ENCODE data around the gene RMND5B.
"Not testable (repeated sequence)": the region's sequence is repeated elsewhere in the genome, so short reads cannot be mapped to it uniquely, and the experiment has no call there.

RMND5B gene, protein sequence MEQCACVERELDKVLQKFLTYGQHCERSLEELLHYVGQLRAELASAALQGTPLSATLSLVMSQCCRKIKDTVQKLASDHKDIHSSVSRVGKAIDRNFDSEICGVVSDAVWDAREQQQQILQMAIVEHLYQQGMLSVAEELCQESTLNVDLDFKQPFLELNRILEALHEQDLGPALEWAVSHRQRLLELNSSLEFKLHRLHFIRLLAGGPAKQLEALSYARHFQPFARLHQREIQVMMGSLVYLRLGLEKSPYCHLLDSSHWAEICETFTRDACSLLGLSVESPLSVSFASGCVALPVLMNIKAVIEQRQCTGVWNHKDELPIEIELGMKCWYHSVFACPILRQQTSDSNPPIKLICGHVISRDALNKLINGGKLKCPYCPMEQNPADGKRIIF

DNA sequence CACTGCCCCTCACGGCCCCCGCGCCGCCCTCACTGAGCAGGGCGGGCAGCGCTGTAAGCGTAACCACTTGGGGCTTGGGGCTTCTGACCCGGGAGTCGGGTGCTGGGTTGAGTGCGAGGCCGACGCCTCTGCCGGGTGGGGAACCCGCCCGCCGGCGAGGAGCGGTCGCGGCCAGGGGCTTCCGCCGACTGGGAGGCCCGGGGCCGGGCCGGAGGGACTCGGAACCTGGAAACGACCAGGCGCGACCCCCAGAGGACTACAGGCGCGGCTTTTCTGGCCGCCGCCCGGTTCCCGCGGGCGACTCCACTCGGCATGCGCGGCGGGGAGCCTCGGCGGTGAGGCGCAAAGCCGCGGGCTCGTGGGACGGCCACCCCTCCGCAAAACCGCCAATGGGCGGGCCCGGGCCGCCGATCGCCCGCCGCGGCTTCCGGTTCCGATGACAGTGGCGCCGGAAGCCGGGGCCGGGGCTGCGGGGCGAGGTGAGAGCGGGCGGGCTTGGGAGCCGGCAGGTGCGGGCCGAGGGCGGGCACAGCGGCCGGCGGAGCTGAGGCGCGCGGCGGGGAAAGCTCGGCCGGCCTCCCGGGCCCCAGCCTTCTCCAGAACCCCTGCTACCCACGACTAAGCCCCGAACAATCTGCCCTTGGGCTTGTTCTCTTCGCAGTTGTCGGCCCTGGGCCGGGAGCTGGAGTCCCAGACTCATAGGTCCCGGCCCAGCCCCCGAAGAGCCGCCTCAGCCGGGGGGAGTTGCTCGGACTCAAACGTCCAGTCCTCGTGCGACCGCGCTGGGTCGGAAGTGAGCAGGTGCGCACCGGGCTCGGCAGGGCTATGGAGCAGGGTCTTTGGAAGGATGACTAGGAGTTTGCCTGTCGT is at the start of gene RMND5B:
Gene RMND5B, plus strand, starts transcription at position 439 of the 870 bp plus-strand sequence. CDS start 7,106 bp downstream, outside the sequence.
- DNase-seq: peak; percentile 83

DNA sequence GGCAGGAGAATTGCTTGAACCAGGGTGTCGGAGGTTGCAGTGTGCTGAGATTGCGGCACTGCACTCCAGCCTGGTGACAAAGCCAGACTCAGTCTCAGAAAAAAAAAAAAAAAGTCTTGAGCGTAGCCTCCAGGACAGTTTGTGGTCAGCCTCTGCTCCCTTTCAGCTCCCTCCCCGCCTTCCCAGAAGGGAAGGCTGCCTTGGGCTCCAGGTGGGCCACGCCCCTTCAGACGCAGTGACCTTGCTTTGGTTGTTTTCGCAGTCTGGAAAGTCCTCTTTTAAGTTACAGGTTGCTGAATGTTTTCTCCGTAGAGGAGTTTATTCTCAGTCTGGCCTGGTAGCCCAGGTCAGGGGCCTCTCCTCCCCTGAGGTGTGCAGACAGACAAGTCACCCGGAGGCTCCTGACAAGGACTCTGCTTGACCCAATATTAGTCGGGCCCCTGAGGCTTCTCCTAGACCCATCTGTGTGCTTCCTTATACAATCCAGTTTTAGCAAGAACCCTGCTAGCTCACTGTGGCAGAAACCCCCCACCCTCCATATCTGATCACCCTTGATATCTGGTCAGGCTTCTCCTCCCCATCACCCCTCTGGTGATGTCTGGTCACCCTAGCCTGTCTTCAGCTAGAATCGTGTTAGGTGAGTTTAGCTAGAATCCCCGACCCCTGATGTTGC is 49.1 kb upstream of the RMND5B start:
- no peak for DNase-seq

DNA sequence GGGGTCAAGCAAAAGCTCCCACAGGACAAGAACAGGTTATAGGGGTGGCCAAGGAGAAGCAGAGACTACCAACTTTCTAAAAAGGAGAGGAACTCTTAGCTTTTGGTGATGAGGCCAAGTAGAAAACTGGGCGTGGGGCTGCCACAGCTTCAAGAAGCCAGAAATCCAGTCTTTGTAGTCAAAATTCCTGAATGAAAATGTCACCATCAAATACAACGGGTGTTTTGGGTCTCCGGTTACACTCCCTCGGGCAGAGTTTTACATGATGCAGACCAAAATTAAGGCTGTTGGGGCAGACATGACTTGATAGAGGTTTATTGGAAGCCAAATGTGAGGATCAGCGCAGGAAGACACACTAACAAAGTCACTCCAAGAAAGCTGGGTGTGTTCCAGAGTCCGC is 46.9 kb upstream of the RMND5B start:
- no peak for DNase-seq

DNA sequence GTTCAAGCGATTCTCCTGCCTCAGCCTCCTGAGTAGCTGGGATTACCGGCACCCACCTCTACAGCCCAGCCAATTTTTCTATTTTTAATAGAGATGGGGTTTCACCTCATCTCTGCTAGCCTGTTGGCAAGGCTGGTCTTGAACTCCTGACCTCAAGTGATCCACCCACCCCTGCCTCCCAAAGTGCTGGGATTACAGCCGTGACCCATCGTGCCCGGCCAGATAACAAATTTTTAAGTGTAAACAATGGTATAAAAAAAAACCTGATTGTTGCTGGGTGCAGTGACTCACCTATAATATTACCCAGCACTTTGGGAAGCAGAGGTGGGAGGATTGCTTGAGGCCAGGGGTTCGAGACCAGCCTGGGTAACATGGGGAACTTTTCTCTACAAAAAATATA is 45.5 kb upstream of the RMND5B start:
- no peak for DNase-seq

DNA sequence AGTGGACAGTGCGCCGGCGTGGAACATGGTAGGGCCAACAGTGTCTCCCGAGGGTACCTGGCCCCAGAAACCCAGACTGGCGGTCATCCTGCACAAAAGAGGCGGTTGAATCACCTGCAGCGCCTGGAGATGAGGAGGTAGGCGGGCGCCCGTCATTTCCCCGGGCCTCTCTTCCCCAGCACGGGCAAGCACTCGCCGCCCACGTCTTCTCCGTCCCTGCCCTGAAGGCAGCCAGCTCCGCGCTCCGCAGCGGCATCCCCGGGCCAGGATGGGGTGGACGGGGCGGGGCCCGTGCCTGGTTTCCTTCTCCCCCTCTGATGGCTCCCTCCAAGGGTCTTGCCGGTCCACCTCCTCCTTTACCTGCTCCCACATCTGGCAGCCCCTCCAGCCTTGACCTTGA is 44.5 kb upstream of the RMND5B start:
- DNase-seq: no peak

DNA sequence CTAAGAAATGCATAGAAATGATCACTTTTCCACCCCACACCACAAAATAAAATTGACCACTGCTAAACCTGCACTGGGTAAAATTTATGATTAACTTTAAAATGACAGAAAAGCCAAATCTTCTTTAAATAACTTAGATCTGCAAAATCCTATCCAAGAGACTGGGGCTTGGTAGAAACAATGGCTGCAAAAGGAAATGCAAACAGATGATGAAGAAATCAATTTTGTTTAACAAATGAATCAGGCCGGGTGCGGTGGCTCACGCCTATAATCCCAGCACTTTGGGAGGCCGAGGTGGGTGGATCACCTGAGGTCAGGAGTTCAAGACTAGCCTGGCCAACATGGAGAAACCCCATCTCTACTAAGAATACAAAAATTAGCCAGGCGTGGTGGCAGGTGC is 43.6 kb upstream of the RMND5B start:
- DNase-seq: not testable (repeated sequence)

DNA sequence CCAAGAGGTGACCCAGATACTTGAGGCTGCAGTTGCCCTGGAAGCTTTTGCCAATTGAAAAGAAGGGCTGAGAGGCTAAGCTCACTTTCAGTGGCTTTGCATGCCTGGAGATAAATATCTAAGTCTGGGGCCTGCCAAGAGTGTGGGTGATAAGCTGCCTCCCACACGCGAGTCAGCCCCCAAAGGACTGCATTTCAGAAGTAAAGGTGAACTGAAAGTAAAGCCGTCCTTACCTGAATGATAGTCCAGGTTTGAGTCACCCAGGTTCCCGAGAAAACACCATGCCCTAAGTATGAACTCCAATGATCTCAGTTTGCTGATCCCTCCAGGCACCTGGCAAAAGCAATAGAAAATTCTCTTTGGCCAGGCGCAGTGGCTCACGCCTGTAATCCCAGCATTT is 40.0 kb upstream of the RMND5B start:
- DNase-seq: no peak

DNA sequence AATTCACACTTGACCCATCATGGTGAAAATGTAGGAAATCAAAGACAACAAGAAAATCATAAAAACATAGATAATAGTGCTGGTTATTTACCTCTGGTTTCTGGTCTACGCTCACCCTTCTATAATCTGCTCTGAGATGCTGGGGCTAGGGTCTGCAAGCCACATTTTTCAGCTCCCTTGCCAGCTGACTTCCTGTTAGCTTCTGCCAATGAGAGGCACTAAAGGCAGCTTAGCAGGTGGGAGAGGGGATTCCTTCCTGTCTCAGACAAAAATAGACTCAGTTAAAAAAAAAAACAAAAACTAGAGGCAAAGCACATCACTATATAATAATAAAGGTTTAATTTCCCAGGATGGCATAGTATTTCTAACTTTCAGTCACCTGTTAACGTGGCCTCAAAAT is 37.7 kb upstream of the RMND5B start:
- DNase-seq: no peak

DNA sequence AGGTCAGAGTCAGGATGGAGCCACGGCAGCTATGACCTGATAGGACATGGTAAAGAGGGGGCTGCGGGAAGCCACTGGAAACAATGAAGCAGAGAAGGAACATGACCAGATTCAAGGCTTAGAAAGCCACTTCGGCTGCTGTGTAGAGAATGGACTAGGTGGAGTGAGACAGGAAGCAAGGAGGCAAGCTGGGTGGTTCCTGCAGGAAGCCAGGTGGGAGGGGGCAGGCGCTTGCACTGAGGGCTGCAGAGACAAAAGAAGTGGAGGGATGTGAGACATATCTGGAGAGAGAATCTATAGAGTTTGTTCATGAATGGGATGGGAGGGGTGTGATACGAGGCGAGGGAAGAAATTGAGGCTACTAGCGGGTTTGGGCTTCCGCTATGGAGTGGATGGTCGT is 36.5 kb upstream of the RMND5B start:
- DNase-seq: no peak

DNA sequence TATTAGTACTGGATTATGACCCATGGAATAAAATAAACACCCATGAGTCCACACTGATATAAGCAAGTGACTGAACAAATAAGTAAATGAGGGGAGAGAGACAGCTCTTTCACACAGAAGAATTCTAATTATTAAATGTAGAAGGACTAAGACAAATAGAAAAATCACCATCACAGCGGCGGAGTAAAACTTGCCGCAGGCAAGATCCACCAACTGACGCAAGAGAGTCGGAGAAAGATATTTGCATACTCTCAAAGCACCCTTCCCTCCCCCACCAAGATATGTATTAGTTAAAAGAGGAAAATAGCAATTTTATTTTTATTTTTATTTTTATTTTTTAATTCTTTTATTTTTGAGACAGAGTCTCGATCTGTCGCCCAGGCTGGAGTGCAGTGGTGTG is 32.1 kb upstream of the RMND5B start:
- DNase-seq: no peak

DNA sequence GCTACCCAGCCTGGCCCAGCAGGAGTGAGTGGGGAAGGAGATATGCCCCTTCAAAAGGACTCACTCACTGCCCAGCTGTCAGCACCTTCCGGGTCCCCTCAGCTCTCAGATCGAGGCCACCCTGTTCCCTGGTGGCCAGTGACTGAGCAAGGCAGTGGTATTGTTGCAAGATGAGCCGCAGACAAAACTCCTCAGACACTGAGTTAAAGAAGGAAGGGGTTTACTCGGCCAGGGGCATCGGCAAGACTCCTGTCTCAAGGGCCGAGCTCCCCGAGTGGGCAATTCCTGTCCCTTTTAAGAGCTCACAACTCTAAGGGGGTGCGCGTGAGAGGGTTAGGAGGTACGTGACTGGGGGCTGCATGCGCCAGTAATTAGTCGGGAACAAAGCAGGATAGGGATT is 27.2 kb upstream of the RMND5B start:
- no peak for DNase-seq

DNA sequence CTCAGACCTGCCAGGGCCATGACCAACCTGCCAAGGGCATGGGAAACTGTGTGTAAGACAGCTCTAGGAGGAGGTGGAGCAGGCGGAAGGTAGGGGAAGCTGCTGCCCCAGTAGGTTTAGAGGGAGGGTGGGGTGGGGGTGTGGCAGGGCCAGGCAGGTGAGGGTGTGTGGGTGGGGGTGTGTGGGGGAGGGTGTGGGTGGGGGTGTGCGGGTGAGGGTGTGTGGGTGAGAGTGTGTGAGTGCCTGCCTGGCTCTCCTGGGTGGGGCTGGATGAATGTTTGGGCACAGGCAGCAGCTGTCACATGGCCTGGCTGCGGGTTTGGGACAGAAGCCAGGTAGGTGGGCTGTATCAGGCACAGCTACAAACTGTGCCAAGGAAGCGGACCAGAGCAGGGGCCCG is 26.3 kb upstream of the RMND5B start:
- DNase-seq: peak; percentile 19

DNA sequence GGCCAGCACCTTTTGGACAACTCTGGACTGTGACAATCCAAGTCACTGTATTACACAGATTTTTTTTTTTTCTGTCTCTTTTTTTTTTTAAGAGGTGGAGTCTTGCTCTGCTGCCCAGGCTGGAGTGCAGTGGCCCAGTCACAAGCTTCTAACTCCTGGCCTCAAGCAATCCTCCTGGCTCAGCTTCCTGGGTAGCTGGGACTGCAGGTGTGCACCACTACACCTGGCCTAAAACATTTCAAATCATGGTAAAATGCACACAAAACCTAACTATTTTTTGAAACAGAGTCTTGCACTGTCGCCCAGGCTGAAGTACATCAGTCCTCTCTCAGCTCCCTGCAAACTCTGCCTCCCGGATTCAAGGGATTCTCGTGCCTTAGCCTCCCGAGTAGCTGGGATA is 24.7 kb upstream of the RMND5B start:
- no peak for DNase-seq

DNA sequence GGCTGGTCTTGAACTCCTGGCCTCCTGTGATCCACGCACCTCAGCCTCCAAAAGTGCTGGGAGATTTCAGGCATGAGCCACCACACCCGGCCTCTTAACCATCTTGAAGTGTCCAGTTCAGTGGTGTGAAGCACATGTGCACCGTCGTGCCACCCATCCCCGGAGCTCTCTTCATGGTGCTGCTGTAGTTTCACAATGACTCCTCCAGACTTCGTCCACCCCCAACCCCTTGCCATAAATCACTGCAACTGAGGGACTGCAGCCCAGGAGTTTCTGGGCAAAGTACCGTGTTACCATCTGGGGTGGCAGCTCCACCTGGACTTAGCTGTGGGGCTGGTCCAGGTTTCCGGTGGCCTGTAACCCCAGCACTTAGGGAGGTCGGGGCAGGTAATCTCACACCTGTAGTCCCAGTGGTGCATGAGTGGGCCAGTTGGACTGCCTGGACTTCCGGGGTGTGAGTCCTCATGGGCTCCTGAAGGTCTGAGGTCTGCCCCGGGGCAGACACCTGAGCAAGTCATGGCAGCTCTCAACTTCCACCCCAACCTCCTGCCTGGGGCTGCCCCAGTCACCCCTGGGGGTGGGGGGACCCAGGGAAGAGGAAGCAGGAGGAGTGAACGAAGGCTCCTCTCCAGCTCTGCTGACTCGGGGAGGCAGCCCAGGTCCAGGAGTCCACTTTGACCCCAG is 24.1 kb upstream of the RMND5B start:
- no peak for DNase-seq

DNA sequence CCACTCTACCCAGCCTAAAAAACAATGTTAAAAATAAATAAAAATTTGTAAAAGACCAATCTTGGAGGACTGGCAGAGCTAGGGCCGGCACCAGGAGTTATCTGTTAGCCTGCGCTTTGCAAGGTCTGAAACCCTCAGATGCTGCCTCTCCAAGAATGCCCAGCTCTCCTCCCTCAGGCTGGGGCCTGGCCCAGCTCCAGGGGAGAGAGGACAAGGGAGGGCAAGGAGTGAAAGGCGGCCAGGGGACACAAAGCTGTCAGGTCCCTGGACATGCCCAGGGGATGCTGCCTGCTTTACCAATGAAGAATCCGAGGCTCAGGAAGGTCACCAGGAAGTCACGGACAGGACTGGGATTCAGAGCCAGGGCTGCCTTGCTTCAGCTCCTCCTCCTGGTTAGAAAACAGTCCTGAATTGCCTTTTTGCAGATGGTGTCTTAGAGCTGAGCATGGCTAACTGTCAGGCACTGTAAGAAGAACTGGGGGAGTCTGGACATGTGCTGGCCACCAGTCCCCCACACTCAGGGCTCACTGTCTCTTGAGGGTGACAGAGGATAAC is 23.0 kb upstream of the RMND5B start:
- DNase-seq: no peak

DNA sequence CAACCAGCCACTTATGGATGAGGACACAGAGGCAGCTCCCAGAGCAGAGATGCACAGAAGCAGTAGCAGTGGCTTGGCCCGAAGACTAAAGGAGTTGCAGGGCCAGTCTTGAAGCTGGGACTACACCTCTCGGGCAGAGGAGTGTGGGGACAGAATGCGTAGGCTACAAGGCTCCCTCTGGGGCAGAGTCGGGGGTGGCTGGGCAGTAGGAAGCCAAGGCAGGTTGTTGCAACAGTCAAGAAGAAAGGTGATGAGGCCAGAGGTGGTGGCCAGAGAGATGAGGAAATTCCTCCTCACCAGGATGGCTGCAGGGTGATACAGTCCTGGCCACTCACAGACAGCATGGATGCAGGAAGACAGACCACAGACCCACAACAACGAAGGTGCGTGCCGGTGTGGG is 22.4 kb upstream of the RMND5B start:
- DNase-seq: no peak

DNA sequence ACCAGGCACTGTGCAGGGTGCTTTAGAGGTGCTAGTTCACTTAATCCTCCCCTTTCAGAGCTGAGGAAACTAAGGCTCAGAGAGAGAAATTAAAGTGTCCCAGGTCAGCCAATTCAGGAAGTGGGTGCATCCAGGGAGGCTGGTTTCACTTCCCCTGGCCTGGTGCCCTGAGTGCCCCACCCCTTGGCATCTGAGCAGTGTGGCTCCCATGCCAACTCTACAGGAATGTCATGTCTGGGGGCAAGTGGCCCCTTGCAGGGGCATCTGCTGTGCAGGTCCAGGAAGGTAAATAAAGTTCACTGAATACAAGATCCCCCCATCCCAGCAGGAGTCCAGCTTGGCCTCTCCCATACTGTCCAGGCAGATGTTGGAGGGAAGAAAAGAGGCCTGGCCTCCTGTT is 21.8 kb upstream of the RMND5B start:
- no peak for DNase-seq

DNA sequence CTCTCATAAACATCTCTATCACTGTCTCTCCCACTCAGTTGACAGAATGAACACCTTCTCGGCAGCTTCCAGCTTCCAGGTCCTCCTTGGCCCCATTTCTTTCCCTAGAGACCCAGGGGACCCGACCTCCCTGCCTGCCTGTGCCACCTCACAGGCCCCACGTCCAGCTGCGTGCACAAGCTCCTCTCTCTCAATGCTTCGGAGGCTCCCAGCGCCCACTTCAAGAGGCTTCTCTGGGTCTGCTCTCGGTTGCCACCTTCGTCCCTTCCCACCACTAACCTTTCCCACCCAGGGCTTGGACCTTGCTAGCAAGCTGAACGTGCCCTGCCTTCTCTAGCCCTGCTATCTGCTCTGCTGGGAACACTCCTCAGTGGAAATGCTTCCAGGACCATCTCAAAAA is 20.3 kb upstream of the RMND5B start:
- DNase-seq: no peak

DNA sequence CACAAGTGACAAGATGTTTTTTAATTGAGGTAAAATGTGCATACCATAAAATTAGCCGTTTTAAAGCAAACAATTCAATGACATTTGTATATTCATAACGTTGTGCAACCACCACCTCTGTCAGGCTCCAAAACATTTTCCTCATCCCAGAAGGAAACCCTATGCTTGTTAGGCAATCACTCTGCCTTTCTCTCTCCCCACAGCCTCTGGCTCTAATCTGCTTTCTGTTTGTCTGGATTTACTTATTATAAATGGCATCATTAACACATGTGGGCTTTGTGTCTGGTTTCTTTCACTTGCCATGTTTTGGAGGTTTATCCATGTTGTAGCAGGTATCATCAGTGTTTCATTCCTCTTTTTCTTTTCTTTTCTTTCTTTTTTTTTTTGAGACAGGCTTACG is 18.9 kb upstream of the RMND5B start:
- no peak for DNase-seq

DNA sequence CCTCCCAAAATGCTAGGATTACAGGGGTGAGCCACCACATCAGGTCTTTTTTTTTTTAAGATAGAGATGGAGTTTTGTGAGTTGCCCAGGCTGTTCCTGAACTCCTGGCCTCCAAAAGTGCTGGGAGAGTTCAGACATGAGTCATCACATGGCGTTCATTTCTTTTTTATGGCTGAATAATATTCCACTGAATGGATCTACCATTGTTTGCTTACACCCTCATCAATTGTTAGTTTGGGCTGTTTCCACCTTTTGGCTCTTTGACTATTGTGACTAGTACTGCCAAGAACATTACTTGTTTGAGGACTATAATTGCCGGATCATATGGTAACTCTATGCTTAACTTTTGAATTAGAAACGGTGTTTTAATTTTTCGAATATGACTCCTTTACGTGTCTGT is 18.3 kb upstream of the RMND5B start:
- no peak for DNase-seq

DNA sequence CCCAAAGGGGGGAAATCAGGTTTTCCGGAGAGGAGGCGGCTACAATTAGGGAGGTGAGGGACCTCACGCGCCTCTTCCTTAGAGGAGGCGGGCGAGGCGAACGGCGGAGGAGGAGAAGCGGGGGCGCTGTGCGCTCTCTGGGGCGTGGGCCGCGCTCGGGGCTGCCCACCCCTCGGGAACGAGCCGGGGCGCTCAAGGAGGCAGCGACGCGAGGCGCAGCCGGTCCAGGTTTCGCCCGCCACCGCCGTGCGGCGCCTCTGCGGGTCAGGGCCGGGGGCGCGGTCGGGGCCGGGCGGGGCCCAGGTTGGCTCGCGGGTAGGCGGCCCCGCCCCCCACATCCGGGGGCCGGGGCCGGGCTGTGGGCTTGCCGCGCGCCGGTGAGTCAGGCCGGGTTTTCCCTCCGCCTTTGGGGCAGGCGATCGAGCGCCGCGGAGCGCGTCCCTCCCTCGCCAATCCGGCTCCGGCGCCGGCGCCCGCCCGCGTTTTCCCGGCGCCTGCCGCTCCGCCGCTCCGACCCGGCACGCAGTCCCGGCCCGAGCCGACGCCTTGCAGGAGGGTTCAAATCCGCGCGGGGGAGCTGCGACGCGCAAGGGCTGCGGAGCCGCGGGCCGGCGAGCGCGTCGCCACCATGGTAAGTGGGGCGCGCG is 17.6 kb upstream of the RMND5B start, which contains the start of gene N4BP3:
Gene N4BP3, plus strand, starts transcription at position 392 of the 647 bp plus-strand sequence. CDS start 6,052 bp downstream, outside the sequence.
- peak; percentile 85 for DNase-seq

DNA sequence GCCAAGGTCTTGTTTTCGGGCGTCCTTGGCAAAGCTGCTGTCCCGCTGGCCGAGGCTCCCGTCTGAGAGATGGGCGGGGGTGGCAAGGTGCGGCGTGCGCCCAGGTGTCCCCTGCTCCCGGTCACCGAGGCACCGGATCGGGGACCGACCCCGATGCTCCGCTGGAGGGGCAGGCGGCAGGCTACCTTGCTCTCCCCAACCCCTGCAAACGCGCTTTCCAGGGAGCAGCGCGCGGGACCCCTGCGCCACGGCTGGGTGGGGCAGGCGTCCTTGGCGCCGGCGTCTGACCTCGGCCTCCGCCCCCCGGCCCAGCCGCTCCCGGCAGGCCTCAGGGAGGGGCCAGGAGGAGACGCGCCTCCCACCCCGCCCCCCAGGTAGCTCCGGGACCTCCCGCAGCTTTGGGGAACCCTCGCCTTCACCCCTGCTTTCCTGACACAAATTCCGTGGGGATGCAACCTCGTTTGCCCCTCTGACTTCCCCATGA is 16.9 kb upstream of the RMND5B start:
- peak; percentile 49 for DNase-seq
